Adrenal gland (tissue), 5 donors: ENCODE data around the gene PODXL.

Experiments used
- POLR2A ChIP-seq, 2 donors: fragments of 450-650 bp; IDR thresholded peaks; one replicate each; pipeline ENCODE4 v1.6.1; 2017; ENCODE audit warnings: antibody characterized with exemption in 2 of 2, mild to moderate bottlenecking in 2 of 2, moderate library complexity in 1 of 2
- TF ChIP-seq, protein P1 (sequence below), 6 experiments: fragments of 450-650 bp in 4 of 6; fragments of 200-600 bp in 2 of 6; sonication (generic) in 1 of 6; IDR thresholded peaks; 1 replicate in 5 of 6; 2 replicates in 1 of 6; pipeline versions ENCODE4 v1.5.1 to v1.8.0; 2016 to 2021; ENCODE audit warnings: antibody characterized with exemption in 6 of 6, mild to moderate bottlenecking in 2 of 6, moderate library complexity in 1 of 6
- donor health status: DM: no; HTN: no; CAD: no.

DNA sequence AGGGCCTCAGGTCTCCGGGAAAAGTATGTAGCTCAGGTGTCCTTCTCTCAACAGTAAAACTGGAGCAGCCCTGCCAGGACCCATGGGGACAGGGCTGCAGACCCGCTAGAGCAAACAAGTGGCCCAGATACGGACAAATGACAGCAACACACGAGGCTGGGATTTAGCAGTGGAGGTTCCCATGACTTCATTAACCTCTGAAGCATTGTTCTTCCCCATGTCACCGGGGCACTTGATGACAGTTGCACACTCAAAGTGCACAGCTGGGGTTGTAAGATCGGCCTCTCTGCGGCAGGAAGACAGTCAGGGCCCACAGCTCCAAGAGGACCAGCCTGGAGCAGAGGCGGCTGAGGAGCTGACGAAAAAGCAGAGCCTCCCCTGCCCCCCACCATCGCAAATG lies 12.5 kb upstream of the PODXL start:
- TF ChIP-seq, protein P1, sequence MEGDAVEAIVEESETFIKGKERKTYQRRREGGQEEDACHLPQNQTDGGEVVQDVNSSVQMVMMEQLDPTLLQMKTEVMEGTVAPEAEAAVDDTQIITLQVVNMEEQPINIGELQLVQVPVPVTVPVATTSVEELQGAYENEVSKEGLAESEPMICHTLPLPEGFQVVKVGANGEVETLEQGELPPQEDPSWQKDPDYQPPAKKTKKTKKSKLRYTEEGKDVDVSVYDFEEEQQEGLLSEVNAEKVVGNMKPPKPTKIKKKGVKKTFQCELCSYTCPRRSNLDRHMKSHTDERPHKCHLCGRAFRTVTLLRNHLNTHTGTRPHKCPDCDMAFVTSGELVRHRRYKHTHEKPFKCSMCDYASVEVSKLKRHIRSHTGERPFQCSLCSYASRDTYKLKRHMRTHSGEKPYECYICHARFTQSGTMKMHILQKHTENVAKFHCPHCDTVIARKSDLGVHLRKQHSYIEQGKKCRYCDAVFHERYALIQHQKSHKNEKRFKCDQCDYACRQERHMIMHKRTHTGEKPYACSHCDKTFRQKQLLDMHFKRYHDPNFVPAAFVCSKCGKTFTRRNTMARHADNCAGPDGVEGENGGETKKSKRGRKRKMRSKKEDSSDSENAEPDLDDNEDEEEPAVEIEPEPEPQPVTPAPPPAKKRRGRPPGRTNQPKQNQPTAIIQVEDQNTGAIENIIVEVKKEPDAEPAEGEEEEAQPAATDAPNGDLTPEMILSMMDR (IDR thresholded peaks at IDR 0.05) = no peak
- no peak for TF ChIP-seq POLR2A (IDR thresholded peaks at IDR 0.05)
